CD4-positive, alpha-beta T cell treated with Interleukin-17A for 4 hours (primary cell): ENCODE data around the gene PRM3.
"Not testable (repeated sequence)": the region's sequence is repeated elsewhere in the genome, so short reads cannot be mapped to it uniquely, and the experiment has no call there.

Experiments
- DNase-seq: peaks from one replicate; pipeline ENCODE4 v3.0.0-alpha.2; 2020; ENCODE audit warnings: mixed read lengths

PRM3 gene

DNA sequence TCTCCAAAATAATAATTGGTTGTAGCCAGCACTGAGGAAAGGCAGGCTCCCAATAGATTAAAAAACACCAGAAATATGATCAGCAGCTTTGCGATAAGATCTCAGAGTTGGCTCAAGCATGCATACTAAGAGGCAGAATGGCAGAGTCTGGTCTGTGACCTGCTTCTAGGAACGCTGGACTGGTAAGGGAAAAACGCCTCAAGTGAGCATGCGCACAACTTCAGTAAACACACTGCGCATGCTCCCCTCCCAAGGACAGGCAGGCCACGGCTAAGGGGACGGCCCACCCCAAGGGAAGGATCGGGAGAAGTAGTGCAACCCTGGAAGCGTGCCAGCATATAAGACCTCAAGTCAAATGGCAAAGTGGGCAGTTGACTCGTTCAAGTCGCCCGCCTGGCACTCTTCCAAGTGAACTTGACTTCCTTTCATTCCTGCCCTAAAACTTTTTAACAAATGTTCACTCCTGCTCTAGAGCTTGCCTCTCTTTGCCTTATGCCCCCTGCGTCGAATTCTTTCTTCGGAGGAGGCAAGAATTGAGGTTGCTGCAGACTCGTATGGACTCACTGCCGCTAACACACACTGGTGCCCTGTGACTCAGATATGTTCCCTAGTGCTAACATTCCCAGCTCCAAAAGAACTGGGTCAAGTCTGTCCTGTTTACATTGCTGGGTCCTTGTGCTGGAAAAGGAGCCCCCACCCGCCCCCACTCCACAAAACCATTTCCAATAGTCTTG is 30.1 kb upstream of the PRM3 start:
- no peak for DNase-seq

DNA sequence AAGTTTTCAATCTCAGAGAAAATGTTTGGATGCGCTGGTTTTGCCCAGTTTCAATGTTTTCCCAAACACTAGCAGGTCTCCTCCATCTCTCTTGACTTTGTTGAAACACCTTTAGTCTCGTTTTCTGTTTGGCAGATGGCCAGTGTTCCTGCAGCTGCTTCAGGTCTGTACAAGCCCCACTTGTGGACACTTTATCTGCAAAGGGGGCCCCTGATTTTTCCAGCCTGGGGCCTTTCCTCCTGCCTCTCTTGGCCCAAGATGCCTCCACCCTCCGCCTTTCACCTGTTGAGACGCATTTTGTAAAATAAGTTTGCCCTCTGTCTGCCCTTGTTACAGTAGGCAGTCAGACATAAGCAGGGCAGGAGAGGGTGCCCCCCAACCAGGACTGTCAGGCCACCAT is 29.5 kb upstream of the PRM3 start:
- no peak for DNase-seq

DNA sequence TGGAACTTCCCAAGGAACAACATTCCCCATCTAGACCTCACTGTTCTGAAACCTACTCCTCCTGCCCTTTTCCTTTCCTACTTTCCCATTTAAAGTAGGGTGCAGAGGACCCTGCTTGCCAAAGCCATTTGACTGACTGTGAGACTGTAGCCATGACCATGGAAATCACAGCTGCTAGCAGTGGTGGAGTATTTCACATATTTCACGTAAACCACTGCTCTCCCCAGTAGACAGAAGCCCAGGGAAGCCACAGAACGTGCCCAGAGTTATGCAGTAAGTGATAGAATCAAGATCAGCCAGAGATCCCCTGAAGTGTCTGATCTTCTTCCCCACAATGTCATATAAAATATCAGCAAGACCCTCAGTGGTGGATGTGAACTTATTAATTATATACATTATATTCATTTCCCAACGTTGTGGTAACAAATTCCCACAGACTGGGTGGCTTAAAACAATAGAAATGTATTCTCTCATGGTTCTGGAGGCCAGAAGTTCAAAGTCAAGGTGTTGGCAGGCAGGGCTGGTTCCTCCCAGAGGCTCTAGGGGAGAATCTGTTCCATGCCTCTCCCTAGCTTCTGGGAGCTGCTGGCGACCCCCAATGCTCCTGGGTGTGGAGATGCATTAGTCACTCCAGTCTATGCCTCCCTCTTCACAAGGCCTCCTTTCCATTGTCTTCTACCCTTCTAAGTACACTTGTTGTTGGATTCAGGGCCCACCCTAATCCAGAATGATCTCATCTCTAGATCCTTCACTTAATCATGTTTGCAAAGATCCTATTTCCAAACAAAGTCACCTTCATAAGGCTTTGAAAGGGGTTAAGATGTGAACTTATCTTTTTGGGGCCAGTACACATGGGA is 28.4 kb upstream of the PRM3 start:
- no peak for DNase-seq

DNA sequence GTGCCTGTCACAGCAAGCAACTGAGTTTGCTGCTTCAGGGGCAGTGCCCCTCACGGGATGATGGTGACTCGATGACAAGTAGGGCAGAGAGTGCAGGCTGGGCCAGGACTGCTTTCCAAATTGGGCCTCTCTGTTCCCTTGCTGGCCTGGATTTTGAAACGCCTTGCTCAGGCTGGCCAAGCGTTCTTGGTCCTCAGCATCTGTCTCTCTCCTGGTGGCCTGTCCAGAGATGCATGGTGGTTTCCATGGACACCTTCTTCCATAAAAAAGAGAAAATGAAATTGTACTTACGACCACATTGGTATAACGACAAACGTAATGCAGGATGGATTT is 27.1 kb upstream of the PRM3 start:
- DNase-seq: no peak

DNA sequence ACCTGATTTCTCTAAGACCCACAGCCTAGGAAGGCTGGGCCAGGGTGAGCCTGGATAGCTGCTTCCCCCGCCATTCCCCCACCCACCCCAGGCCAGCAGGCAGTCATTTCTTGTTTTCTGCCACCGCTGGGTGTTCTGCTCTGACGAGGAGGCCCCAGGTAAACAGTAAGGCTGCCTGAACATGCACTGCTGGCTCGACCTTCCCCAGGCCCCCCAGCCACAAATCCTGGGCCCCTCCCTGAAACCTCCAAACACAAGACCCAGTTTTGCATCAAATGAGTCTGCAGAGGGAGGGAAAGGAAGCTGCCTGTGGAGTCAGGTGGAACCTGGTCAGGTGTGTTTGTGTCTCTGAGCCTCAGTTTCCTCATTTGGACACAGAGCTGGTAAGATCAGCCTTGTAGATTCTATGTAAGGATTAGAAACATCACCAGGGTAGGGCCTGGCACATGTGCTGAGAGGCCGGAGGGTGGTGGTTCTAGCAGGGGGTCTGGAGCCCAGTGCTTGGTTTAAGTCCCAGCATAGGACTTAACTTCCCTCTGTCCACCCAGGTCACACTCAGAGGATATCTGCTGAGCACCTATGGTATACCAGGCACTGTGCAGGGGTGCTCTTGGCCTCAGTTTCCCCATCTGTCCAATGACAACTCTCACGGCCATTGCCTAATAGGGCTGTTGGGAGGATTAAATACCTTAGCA is 26.6 kb upstream of the PRM3 start:
- no peak for DNase-seq

DNA sequence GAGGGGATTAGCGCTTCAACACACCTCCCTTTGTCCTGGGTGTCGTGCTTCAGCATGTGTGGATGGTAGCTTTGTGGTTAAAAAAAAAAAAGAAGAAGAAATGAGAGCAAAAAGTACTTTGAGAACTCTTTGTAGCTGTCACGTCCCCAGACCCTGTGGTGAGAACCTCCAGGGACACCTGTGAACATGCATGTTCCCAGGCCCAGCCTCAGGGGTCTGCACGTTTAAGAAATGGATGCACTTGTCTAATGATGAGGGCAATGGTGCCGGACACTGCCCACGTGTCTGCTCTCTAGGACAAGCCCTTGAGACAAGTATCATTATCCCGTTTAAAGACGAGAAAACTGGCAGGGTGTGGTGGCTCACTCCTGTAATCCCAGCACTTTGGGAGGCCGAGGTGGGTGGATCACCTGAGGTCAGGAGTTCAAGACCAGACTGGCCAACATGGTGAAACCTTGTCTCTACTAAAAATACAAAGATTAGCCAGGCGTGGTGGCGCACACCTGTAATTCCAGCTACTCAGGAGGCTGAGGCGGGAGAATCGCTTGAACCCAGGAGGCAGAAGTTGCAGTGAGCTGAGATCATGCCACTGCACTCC is 25.6 kb upstream of the PRM3 start:
- DNase-seq: peak; percentile 20

DNA sequence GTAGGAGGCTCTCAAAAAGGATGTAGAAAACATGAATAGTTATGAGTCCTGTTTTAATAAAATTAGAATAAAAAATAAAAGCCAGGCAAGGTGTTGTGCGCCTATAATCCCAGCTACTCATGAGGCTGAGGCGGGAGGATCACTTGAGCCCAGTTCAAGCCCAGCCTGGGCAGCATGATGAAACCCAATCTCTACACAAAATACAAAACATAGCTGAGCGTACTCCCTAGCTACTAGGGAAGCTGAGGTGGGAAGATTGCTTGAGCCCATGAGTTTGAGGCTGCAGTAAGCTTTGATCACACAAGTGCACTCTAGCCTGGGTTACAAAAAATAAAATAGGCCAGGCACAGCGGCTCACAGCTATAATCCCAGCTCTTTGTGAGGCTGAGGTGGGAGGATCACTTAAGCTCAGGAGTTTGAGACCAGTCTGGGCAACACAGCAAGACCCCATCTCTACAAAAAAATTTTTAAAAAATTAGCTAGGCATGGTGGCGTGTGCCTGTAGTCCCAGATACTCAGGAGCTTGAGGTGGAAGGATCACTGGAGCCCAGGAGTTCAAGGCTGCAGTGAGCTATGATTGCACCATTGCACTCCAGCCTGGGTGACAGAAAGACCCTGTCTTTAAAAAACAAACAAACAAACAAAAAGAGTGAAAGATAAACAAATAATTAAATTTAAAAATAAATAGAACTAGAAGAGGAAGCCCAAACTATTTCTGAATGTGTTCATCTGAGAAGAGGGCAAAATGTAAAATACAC is 24.9 kb upstream of the PRM3 start:
- DNase-seq: no peak

DNA sequence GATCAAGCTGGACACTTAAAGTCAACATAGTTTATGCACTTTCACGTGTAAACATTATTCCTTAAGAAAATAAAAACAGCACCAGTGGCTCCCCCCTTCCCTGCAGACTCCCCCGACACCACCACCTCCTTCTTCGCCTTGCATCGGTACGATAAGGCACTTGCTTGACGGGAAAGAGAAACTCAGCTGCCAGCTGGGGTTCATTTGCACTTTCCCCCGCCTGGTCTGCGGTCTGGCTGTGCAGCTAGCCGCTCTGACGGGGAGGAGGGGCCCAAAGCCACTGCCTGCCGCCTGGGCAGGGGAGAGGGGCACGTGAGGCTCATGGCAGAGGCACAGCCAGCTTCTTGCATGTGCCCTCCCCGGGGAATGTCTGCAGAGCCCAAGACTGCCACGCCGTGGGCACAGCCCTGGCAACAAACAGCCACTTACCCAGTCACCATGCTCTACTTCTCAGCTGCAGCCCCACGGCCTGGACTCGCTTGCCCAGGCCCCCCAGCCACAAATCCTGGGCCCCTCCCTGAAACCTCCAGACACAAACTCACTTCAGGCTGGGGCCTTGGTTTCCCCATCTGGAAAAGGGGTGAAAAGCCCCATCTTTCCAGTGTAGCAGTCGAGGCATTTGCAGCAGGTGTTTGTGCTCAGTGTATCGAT is 24.2 kb upstream of the PRM3 start:
- DNase-seq: peak; percentile 76

DNA sequence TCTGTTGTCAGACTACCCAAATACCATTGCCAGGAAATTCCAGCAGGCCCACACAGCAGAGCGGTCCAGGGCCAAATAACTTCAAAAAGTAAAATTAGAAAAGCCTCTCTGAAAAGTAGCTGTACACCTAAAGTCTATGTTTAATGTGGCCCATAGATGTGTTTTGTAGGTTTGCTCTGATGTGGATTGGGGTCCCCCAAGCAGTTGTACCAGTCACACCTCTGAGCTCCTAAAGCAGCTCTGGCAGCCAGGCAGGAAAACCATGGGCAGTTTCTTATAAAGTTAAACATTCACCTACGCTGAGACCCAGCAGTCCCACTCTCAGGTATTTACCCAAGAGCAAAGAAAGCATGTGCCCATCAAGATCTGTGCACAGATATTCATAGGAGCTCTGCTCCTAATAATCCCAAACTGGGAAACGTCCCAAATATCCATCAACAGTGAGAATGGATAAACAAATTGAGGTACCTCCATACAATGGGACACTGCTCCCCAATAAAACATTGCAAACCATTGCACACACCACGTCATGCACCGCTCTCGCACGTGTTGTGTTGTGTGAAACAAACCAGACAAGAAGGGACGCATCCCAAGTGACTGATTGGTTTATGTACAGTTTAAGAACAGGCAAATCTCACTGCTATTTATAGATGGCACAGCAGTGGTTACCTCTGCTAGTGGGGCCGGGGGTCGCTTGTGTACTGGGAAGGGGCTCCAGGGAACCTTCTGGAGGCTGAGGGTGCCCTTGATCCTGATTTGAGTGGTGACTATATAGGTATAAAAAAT is 23.5 kb upstream of the PRM3 start:
- no peak for DNase-seq

DNA sequence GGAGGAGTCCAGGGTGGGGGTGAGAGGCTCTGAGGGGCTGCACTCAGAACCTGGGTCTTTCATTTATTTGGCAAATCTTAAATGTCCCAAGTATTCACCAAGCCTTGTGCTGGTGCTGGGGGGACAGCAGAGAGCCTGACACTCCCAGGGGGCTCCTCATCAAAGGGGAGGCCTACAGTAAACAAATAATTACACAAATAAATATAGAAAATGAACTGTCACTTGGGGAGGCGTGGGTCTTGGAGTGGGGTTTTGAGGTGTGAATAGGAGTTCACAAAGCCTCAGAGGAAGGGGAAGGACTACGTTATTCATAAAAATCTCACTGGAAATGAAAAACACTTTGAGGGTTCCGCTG is 22.9 kb upstream of the PRM3 start:
- DNase-seq: no peak

DNA sequence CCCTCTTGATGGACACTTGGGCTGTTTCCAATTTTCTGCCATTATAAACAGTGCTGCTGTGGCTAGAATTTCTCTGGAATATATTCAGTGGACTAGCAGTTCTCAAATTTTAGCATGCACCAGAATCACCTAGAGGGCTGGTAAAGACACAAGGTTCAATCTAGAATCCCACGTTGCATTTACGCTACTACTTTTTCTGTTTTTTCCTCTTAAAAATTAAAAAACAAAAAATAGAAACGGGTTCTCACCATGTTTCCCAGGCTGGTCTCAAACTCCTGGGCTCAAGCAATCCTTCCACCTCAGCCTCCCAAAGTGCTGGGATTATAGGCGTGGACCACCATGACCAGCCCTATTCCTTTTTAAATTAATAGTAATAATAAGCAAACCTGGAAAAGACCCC is 22.2 kb upstream of the PRM3 start:
- no peak for DNase-seq

DNA sequence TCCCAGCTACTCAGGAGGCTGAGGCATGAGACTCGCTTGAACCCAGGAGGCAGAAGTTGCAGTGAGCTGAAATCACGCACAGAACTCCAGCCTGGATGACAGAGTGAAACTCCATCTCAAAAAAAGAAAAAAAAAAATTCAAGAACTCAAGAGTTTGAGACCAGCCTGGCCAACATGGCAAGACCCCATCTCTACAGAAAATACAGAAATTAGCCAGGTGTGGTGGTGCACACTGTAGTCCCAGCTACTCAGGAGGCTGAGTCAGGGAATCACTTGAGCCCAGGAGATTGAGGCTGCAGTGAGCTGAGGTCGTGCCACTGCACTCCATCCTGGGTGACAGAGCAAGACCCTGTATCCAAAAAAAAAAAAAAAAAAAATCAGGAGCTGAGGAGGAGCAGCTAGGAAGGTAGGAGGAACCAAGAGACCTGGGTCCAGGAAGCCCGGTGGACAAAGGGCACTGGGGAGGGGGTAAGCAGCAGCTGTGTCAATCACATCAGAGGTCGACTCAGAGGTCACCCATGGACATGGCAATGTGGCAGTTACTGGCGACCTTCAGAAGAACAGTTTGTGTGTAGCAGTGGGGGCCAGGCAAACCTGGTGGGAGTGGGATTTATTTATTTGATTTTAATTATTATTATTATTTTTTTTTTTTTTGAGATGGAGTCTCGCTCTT is 18.8 kb upstream of the PRM3 start:
- no peak for DNase-seq

DNA sequence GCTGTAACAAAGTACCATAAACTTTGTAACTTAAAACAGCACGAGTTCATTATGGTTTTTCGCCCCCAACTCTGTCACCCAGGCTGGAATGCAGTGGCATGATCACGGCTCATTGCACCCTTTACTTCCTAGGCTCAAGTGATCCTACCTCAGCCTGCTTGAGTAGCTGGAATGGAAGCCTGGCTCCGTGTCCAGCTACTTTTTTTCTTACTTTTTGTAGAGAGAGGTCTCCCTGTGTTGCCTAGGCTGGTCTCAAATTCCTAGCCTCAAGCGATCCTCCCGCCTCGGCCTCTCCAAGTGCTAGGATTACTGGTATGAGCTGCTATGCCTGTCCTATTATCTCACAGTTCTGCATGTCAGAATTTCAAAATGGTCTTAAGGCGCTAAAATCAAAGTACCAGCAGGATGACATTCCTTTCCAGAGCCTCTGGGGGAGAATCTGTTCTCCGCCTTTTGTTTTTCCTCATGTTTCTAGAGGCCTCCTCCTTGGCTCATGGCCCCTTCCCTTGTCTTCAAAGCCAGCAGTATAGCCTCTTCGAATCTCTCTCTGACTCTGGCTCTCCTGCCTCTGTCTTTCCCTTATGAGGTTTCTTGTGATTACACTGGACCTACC is 17.8 kb upstream of the PRM3 start:
- DNase-seq: no peak

DNA sequence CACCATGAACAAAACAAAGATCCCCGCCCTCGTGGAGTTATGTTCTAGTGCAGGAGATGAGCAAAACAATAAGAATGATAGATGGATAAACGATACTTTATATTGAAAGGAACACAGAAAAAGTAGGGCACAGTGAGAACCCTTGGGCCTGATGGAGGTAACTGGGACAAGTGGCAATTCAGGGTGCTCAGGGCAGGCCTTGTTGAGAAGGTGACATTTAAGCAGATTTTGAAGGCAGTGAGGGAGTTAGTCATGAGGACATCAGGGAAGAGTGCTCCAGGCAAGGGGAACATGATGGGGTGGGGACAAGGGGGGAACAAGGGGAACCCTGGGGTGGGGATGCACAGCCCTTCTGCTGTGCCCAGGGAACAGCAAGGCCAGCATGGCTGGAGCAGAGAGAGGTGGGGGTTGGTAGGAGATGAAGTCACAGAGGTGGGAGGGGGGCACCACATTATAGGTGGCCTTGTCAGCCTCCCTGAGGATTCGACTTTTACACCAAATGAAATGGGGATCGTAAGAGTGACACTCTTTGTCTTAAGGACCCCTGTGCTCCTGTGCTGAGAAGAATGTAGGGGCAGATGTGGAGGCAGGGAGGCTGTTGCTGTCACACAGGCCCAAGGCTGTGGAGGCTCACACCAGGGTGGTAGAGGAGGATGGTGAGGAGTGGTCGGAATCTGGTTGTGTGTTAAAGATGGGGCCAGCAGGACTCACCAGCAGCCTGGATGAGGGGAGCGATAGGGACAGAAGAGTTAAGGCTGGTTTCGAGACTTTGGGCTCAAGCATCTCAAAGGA is 16.9 kb upstream of the PRM3 start:
- DNase-seq: no peak

DNA sequence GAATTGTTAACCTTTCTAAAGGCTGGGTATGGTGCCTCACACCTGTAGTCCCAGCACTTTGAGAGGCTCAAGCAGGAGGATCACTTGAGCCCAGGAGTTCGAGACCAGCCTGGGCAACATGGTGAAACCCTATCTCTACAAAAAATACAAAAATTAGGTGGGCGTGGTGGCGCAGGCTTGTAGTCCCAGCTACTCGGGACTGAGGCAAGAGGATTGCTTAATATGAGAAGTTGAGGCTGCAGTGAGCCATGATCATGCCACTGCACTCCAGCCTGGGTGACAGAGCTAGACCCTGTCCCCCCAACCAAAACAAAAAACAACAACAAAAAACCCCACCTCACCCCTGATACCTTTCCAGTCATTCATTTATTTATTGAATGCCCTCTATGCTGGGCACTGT is 16.3 kb upstream of the PRM3 start:
- not testable (repeated sequence) for DNase-seq

DNA sequence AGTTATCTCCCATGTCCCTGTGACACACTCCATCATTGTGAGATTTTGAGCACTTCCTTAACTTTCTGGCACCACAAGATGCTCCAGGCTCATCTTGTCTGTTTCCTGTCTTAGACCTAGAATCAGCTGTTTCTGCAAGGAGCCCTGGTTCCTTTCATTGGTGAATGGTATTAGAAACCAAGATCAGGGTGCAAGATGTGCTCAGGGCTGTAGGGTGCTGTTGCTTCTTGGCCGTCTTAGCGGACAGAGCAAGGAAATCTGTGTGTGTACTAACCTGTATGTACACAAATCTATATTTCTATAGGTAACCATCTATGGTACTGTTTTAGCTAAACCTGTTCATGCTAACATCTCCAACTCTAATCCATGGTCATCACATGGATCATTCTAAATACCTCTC is 15.8 kb upstream of the PRM3 start:
- no peak for DNase-seq

DNA sequence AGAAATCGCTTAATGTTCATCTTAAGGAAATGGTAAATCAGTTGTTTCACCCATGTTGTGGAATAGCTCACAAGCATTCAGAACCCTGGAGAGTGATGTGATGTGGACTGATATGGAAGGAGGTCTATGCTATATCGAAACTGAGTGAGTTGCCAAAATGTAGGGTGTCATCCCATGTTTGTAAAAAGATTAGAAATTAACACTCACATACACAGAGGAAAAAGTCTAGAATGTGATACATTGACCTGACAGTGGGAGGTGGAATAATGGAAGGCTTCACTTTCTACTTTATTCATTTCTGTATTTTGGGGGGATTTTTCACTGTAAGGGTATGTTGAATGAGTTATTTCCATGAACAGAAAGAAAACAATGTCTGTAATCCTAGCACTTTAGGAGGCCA is 12.4 kb upstream of the PRM3 start:
- no peak for DNase-seq

DNA sequence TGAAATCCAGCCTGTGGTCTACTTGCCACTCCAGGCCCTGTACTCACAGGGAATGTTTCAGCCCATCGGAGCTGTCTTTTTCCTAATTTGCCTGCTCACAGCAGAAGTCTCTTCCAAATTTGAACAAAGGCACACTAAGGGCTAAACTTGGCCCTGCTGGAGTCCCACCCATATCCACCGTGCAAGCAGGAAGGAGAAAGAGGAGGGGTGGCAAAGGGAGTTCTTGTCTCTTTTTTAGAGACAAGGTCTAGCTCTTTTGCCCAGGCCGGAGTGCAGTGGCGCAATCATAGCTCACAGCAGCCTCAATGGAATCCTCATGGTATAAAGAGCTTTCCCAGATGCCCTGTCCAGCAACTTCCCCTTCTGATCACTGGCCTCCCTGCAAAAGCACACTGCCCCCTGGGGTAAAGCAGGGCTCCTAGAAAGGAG is 10.4 kb upstream of the PRM3 start:
- no peak for DNase-seq
